IgD-negative memory B cell (primary cell): Measurements from ENCODE around the gene CHAC1. TPM values are rescaled to one million over a fixed set of nuclear protein-coding genes. Genes with fewer than 3 reads are reported as not detected.

Experiments used
- H3K27ac Mint-ChIP-seq, 3 donors: one replicate each; pipeline ENCODE4 v1.8.0; 2020 to 2022; ENCODE audit warnings: mild to moderate bottlenecking in 3 of 3, mixed read lengths in 3 of 3, moderate library complexity in 1 of 3
- H3K27me3 Mint-ChIP-seq: one replicate; pipeline ENCODE4 v1.8.0; 2021; ENCODE audit warnings: mixed read lengths
- H3K36me3 Mint-ChIP-seq: one replicate; pipeline ENCODE4 v1.8.0; 2020; ENCODE audit warnings: mild to moderate bottlenecking, mixed read lengths
- H3K4me1 Mint-ChIP-seq, 3 donors: one replicate each; pipeline ENCODE4 v1.8.0; 2020 to 2022; ENCODE audit warnings: mixed read lengths in 3 of 3, mild to moderate bottlenecking in 1 of 3
- H3K4me3 Mint-ChIP-seq, 4 donors: one replicate each; pipeline ENCODE4 v1.8.0; 2020 to 2022; ENCODE audit warnings: mild to moderate bottlenecking in 4 of 4, mixed read lengths in 4 of 4, moderate library complexity in 3 of 4
- H3K9me3 Mint-ChIP-seq, 3 donors: one replicate each; pipeline ENCODE4 v1.8.0; 2020 to 2021; ENCODE audit warnings: mixed read lengths in 3 of 3, mild to moderate bottlenecking in 1 of 3
- polyA plus RNA-seq: library from polyadenylated mRNA; unstranded; fragments of 300-500 nt; fragmentation: Illumina TruSeq; gene quantifications from one replicate; pipeline ENCODE4 v1.2.3, GENCODE V29; 2021

Gene CHAC1, protein sequence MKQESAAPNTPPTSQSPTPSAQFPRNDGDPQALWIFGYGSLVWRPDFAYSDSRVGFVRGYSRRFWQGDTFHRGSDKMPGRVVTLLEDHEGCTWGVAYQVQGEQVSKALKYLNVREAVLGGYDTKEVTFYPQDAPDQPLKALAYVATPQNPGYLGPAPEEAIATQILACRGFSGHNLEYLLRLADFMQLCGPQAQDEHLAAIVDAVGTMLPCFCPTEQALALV
- polyA plus RNA-seq: 0.84 TPM

DNA sequence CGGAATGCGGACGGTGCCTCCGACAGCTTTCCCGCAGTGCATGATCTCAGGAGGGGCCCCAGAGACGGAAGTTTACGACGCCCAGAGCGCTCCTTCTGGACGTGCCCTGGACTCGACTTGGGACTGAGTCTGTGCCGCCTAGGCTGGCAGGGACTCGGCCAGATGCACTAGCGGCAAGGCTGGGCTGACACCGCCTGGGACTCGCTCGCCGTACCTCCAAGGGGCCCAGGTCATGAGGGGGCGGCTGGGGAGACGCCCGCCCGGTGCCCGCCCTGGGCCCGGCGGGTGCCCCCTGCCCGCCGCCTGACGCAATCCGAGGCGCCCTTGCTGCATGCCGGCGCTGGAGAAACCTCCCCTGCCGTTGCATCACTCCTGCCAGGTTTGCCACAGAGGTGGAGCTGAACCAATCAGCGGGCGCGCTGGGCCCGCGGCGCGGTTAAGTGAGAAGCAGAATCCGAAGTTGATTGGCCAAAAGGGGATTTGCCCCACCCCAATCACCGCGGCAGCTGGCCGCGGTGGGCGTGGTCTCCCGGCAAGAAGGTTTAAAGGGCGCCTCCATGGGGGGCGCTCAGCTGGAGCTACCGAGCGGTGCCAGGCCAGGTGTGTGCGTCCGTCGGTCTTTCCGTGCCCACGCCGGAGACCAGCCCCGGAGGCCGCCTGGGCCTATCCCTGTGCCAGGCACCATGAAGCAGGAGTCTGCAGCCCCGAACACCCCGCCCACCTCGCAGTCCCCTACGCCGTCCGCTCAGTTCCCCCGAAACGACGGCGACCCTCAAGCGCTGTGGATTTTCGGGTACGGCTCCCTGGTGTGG lies at the start of gene CHAC1:
Gene CHAC1, plus strand, starts transcription at position 571 of the 812 bp plus-strand sequence. Its CDS starts 113 bp downstream, at position 684.
- Mint-ChIP-seq H3K4me1 (peaks cover 4 to 12% (median 6%) of the 10 kb centered on the region in 3 donors), H3K9me3 (peaks cover 0 to 2% (median 0%) of the 10 kb centered on the region in 3 donors)

DNA sequence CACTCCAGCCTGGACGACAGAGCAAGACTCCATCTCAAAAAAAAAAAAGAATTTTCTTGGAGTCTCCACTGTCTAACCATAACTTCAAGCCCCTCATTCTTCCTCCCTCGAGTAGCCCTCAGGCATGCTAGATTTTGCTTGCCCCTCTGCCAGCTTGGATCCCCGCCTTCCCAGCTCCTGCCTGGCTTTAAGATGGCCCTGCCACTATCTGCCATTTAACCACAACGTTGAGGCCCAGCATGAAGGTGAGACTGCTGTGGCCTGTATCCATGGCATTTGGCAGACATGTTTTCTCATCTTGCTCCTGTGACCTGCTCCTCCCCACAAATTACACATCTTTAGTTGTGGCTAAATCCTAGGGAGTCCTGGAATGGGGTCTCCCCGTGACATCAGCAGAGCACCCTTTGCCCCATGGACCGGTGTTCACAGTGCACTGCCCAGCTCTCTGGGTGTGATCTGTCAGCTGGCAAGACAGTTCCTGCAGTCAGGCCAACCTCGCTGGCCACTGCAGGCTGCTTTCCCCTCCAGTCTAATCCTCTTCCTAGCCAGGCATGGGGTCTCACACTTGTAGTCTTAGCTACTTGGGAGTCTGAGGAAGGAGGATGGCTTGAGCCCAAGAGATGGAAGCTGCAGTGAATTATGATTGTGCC lies 48.6 kb upstream of the CHAC1 start:
- Mint-ChIP-seq H3K4me3 (peak overlapping the region in 2 of 4 donors; percentile 54 to 93), H3K27me3 (no peaks in the 10 kb centered on the region), H3K36me3 (peaks cover 5% of the 10 kb centered on the region), H3K9me3 (no peaks in the 10 kb centered on the region), H3K27ac (peak overlapping the region; percentile 92 to 99 (median 96)), H3K4me1 (peaks cover 17 to 36% (median 28%) of the 10 kb centered on the region in 3 donors)

More for the DNA sequence above, at the start of gene CHAC1:
- peak within 1 kb of the TSS; percentile 92 to 96 (median 94) for H3K4me3 Mint-ChIP-seq
- peaks cover 5% of the 10 kb centered on the region for H3K27me3 Mint-ChIP-seq
- peak within 1 kb of the TSS; percentile 74 to 90 (median 84) for H3K27ac Mint-ChIP-seq
- peaks cover 2% of the 10 kb centered on the region for H3K36me3 Mint-ChIP-seq

DNA sequence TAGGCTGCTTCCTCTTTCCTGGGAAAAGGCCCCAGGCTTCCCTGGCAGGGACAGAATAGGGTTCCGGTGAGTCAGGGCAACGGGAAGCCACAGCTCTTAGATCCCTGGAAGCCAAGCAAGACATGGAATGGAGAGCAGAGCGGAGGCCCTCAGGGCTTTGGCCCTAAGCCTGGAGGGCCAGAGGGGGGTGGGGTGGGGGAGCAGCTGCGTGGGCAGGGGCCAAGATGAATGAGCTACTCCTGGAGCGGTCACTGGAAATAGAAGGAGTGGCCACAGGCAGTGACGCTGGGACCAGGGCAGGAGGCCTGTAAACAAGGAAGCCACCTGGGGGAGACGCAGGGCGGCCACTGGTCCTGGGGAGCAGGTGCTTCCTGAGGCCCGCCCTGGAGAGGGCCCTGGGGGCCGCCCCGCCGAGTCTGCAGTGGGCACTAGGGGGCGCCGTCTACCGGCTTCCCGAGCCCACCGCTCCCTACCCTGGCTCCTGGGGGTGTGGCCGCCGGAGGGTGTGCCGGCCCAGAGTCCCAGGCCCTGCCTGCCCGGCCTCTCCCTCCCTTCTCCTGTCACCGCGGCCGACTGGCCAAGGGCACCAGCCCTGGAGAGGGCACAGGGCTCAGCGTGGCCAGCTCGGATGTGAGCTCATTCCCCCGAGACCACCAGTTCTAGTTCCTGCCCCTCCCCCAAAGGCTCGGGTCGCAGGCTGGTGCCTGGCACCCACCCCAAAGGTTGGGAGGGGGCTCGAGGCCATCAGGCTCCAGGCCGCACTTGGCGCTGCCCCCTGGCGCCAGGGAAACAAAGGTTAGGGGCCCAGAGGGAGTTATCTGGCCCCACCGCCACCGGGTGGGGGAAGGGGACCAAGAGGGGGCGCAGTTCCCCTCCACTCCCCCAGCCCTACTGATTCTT lies 46.9 kb upstream of the CHAC1 start:
- peak overlapping the region; percentile 94 to 99 (median 96) for H3K27ac Mint-ChIP-seq
- peaks cover 17 to 36% (median 26%) of the 10 kb centered on the region in 3 donors for H3K4me1 Mint-ChIP-seq

DNA sequence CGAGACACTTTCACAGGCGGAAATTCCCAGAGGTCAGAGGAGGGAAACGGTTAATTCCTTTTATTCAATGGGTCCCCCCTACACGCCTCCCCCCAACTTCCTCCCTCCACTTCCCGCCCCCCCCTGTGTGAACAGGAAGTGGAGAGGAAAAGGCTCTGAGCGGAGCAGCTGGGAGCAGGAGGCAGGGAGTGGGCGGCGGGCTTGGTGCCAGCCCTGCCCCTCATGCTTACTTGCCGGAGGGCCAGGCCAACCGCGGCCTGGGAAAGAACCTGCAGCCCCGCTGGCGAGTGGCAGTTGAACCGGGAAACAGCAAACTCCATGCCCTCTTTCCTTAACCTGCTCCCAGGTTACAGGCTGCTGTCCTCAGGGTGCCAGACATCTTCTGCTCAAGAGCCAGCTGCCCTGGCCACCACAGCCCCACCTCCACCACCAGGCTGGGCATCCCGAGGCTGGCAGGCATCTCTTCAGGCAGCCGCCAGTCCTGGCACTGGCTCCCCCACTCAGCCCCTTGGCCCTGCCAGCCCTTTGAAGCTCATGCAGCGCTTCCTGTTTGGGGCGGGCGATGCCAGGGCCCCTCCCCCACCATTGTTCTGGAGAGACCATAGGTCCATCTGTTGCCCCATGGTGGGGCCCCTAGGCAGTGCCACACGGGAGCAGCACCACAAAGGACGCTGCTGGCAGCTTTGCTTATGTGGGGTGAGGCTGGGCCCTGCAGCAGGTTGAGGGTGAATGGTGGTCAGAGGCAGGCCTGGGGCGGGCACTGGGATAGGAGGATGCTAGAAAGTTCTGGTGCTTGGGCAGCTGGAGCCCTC lies 46.1 kb upstream of the CHAC1 start:
- Mint-ChIP-seq H3K27ac (peak overlapping the region; percentile 94 to 99 (median 96)), H3K27me3 (no peaks in the 10 kb centered on the region), H3K4me3 (peak overlapping the region; percentile 84 to 93 (median 92)), H3K4me1 (peaks cover 17 to 36% (median 26%) of the 10 kb centered on the region in 3 donors), H3K36me3 (peaks cover 3% of the 10 kb centered on the region), H3K9me3 (no peaks in the 10 kb centered on the region)

More for the DNA sequence above, 46.9 kb upstream of the CHAC1 start:
- H3K9me3 Mint-ChIP-seq: no peaks in the 10 kb centered on the region
- H3K36me3 Mint-ChIP-seq: peaks cover 3% of the 10 kb centered on the region
- peak overlapping the region; percentile 84 to 93 (median 92) for H3K4me3 Mint-ChIP-seq
- no peaks in the 10 kb centered on the region for H3K27me3 Mint-ChIP-seq

DNA sequence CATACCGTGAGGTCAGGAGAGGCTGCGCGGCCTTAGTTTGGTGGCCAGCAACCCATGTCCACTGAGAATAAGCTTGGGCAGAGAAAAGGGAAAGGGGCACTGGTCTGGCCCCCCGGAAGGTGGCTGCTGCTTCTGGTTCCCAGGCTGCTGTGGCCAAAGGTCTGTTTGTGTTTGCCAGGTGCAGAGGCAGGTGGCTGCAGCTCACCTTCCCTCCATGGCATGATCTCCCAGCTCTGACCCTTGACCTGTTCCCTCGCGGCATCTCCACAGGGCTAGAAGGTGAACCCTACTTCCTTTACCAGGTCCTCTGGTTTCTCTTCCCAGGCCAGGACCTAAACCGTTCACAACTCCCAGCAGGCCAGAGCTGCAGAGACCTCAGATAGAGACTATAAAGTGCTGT lies 45.2 kb upstream of the CHAC1 start:
- no peaks in the 10 kb centered on the region for H3K9me3 Mint-ChIP-seq
- H3K36me3 Mint-ChIP-seq: peaks cover 2% of the 10 kb centered on the region
- H3K27me3 Mint-ChIP-seq: no peaks in the 10 kb centered on the region
- peak overlapping the region in 3 of 4 donors; percentile 45 to 93 (median 93) for H3K4me3 Mint-ChIP-seq
- peak overlapping the region; percentile 94 to 99 (median 96) for H3K27ac Mint-ChIP-seq
- peaks cover 17 to 30% (median 23%) of the 10 kb centered on the region in 3 donors for H3K4me1 Mint-ChIP-seq

DNA sequence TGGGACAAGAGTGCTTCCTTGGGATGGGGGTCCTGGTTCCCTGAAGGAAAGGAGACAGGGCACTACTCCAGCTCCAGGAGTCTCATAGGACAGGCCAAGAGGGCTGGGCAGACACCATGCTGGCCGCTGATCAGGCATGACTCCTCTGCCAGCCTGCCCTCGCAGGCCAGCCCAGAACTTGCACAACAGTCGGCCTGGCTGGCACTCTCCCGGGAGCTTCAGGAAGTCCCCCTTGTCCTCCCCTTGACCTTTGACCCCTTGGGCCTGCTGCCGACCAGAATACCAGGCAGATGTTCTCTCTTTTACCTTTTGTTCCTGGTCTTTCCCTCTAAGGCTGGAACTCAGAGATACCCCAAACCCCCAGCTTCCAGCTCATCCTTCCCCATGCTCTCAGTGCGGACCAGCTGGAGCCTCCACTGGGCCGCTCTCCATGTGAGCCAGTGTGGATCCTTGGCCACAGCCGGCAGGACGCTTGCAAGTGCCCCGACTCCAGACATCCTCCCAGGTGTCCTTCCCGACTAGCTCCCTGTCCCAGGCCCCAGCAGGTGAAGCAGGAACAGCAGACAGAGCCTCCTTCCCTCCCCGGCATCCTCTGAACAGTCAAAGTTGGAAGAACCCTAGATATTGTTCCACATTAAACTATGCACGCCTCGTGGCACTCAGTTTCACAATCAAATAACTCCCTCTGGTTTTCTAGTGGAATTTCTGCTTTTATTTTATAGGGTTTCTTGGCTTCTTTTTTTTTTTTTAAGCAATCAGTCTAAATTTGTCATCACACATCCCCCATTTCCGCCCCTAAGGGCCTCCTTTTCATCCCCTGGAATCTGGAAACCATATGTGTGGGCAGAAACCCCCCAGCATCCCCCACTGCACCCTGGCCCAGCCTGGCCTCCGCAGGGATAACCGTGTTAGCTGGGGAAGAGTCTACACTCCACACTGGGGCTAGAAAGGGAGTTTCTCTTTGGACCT lies 43.3 kb upstream of the CHAC1 start:
- Mint-ChIP-seq H3K36me3 (no peaks in the 10 kb centered on the region), H3K4me1 (peaks cover 6 to 16% (median 13%) of the 10 kb centered on the region in 3 donors), H3K27me3 (no peaks in the 10 kb centered on the region), H3K9me3 (no peaks in the 10 kb centered on the region), H3K4me3 (peak overlapping the region in 1 of 4 donors; percentile 93), H3K27ac (peak overlapping the region; percentile 84 to 96 (median 86))

DNA sequence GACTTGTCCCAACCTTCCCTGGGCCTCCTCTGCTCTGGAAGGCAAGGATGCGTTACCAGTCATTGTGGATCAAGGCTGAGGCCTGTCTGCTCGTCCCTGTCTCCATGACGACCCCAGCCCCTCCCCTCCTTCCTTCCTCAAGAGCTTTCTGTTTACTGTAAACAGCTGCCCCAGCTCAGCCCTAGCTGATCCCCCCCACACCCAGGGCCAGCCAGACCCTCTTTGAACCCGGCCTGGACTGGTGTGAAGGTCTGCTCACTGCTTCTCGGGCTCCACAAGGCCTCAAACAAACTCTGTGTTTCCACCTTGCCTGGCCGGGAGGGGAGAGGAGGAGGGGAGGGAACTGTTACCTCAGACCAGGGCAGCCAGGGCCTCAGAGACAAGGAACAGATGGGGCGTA lies 42.1 kb upstream of the CHAC1 start:
- H3K4me3 Mint-ChIP-seq: peak overlapping the region in 1 of 4 donors; percentile 50
- H3K9me3 Mint-ChIP-seq: no peaks in the 10 kb centered on the region
- no peaks in the 10 kb centered on the region for H3K27me3 Mint-ChIP-seq
- no peaks in the 10 kb centered on the region for H3K36me3 Mint-ChIP-seq
- peaks cover 0 to 9% (median 9%) of the 10 kb centered on the region in 3 donors for H3K4me1 Mint-ChIP-seq
- peak overlapping the region in 1 of 3 donors; percentile 82 for H3K27ac Mint-ChIP-seq

DNA sequence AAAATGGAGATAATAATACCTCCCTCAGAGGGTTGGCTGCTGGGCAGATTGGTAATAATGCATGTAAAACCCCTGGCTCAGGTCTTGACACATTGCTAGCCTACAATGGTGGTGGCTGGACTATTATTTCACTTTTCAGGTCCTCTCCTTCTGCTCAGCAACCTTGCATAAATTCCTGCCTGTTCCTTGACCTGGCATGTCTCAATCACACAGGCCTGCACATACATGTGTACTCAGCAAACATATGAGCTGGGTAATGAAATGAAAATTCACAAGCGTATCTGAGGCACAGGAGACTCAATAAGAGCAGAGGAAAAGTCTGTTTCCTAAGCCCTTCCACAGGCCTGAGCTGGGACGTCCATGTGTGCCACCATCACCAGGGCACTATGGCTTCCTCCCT lies 41.6 kb upstream of the CHAC1 start:
- no peaks in the 10 kb centered on the region for H3K9me3 Mint-ChIP-seq
- H3K4me1 Mint-ChIP-seq: peaks cover 0 to 9% (median 9%) of the 10 kb centered on the region in 3 donors
- H3K4me3 Mint-ChIP-seq: peak overlapping the region in 1 of 4 donors; percentile 51
- H3K27me3 Mint-ChIP-seq: peaks cover 1% of the 10 kb centered on the region
- H3K36me3 Mint-ChIP-seq: no peaks in the 10 kb centered on the region
- peak overlapping the region in 1 of 3 donors; percentile 82 for H3K27ac Mint-ChIP-seq

DNA sequence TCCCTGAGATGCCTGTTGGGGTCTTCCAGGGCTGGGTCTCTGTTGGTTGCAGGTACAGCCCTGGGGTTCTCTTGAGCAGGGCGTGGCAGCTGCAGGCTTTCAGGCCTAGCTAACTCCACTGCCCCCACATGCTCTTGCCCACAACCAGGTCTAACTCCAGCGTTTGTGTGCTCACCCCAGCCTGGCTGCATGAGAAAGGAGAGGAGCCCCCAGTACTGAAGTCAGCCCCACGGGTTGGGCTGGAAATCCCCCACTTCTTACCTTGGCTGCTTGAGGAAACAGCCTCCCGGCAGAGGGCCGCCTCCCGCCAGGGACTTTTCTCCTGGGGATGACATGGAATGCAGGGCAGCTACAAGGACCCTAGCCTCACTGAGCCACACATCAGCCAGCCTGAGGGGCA lies 40.8 kb upstream of the CHAC1 start:
- H3K27ac Mint-ChIP-seq: peak overlapping the region in 1 of 3 donors; percentile 63
- no peaks in the 10 kb centered on the region for H3K9me3 Mint-ChIP-seq
- H3K27me3 Mint-ChIP-seq: peaks cover 1% of the 10 kb centered on the region
- peaks cover 0 to 6% (median 5%) of the 10 kb centered on the region in 3 donors for H3K4me1 Mint-ChIP-seq
- no peak overlapping the region for H3K4me3 Mint-ChIP-seq
- H3K36me3 Mint-ChIP-seq: no peaks in the 10 kb centered on the region

DNA sequence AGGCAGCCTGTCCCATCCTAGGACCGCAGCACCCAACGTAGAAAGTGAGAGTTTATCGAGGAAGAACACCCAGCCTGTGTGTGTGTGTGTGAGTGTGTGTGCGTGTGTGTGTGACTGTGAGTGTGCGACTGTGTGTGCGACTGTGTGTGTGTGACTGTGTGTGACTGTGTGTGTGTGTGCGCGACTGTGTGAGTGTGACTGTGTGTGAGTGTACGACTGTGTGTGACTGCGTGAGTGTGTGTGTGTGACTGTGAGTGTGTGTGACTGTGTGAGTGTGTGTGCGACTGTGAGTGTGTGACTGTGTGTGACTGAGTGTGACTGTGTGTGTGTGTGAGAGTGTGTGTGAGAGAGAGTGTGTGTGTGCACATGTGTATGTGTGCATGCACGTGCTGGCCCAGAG lies 39.3 kb upstream of the CHAC1 start:
- Mint-ChIP-seq H3K27me3 (peaks cover 1% of the 10 kb centered on the region), H3K4me3 (no peak overlapping the region), H3K36me3 (no peaks in the 10 kb centered on the region), H3K27ac (peak overlapping the region in 1 of 3 donors; percentile 35), H3K4me1 (peaks cover 0 to 3% (median 2%) of the 10 kb centered on the region in 3 donors), H3K9me3 (no peaks in the 10 kb centered on the region)

DNA sequence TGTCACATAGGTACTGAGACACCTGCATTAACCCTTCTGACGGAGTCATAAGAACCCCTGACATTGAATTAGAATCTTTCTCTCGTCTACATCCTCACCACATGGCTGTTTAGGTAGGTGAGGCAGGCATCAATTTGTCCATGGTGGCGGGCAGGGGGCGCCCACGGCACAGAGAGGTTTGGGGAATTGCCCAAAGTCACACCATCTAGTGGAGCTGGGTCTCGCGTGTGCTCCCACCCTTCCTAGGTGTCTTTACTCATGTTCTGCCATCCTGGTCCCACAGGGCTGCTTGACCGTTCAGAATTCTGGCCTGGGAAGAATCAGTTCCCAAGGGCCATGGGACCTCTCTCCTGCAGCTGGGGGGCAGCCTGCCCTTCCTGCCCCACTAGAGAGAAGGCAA lies 38.8 kb upstream of the CHAC1 start:
- Mint-ChIP-seq H3K9me3 (no peaks in the 10 kb centered on the region), H3K4me1 (peaks cover 0 to 3% (median 2%) of the 10 kb centered on the region in 3 donors), H3K36me3 (no peaks in the 10 kb centered on the region), H3K4me3 (no peak overlapping the region), H3K27ac (peak overlapping the region in 1 of 3 donors; percentile 35), H3K27me3 (peaks cover 1% of the 10 kb centered on the region)

DNA sequence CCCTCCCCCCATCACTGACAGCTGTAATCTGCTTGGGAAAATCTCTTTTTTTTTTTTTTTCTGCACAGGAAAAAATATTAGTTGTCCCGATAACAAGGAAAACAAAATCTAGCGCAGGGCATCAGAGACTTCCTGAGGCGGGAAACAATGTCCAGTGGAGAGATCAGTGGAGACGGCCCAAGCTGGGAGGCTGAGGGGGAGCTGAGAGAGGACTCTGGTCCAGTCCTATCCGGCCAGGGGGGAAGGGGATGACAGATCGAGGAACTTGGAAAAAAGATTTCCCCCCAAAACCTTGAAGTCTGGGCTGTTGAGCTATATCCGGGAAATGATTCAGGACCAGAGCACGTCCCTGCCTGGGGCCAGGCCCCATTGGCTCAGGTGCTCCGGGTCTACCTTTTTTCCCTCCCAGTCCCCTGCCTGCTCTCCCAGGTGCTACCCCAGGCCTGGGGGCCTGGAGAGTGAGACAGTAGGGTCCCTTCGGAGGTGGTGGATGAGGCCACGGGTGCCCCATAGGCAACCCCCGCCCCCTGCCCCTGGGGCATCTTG lies 38.1 kb upstream of the CHAC1 start:
- H3K36me3 Mint-ChIP-seq: no peaks in the 10 kb centered on the region
- H3K4me1 Mint-ChIP-seq: peaks cover 0 to 3% (median 2%) of the 10 kb centered on the region in 3 donors
- H3K27ac Mint-ChIP-seq: no peak overlapping the region
- H3K9me3 Mint-ChIP-seq: no peaks in the 10 kb centered on the region
- H3K4me3 Mint-ChIP-seq: no peak overlapping the region
- peaks cover 1% of the 10 kb centered on the region for H3K27me3 Mint-ChIP-seq
